Measurements from ENCODE around the gene PTPRN2.

The PTPRN2 gene

GRCh38 chr7:158248816-158249215 is 338.8 kb downstream of the PTPRN2 start:
- Histone ChIP-seq H3K4me1 (ENCODE audit: insufficient read depth, low read length) (no peaks in the 10 kb centered on the region), H3K27ac (ENCODE audit: low read depth, low read length) (no peak overlapping the region), H3K36me3 (ENCODE audit: insufficient read depth, low read length) (no peaks in the 10 kb centered on the region), H3K27me3 (ENCODE audit: control insufficient read depth in 1 of 2, insufficient read depth in 2 of 2, low read length in 2 of 2) (no peaks in the 10 kb centered on the region), H3K4me3 (ENCODE audit: low read depth in 1 of 2, low read length in 2 of 2) (no peak overlapping the region), H3K9ac (ENCODE audit: low read length) (no peak overlapping the region), H3K9me3 (ENCODE audit: low read length) (no peaks in the 10 kb centered on the region)

GRCh38 chr7:158247758-158248487 is 339.7 kb downstream of the PTPRN2 start:
- H3K36me3 ChIP-seq (ENCODE audit: insufficient read depth, low read length) = no peaks in the 10 kb centered on the region
- no peak overlapping the region for H3K9ac ChIP-seq (ENCODE audit: low read length)
- no peak overlapping the region for H3K4me3 ChIP-seq (ENCODE audit: low read depth in 1 of 2, low read length in 2 of 2)
- no peak overlapping the region for H3K27ac ChIP-seq (ENCODE audit: low read depth, low read length)
- no peaks in the 10 kb centered on the region for H3K27me3 ChIP-seq (ENCODE audit: control insufficient read depth in 1 of 2, insufficient read depth in 2 of 2, low read length in 2 of 2)
- no peaks in the 10 kb centered on the region for H3K9me3 ChIP-seq (ENCODE audit: low read length)
- H3K4me1 ChIP-seq (ENCODE audit: insufficient read depth, low read length) = no peaks in the 10 kb centered on the region

GRCh38 chr7:158246960-158247673 is 340.5 kb downstream of the PTPRN2 start:
- Histone ChIP-seq H3K4me1 (ENCODE audit: insufficient read depth, low read length) (no peaks in the 10 kb centered on the region), H3K9ac (ENCODE audit: low read length) (no peak overlapping the region), H3K27ac (ENCODE audit: low read depth, low read length) (no peak overlapping the region), H3K9me3 (ENCODE audit: low read length) (no peaks in the 10 kb centered on the region), H3K4me3 (ENCODE audit: low read depth in 1 of 2, low read length in 2 of 2) (no peak overlapping the region), H3K27me3 (ENCODE audit: control insufficient read depth in 1 of 2, insufficient read depth in 2 of 2, low read length in 2 of 2) (no peaks in the 10 kb centered on the region), H3K36me3 (ENCODE audit: insufficient read depth, low read length) (no peaks in the 10 kb centered on the region)

- no peaks in the 10 kb centered on the region for H3K4me1 ChIP-seq (ENCODE audit: insufficient read depth, low read length)
These were observed 341.2 kb downstream of the PTPRN2 start for GRCh38 chr7:158246272-158246959.

GRCh38 chr7:158245724-158246041 is 341.9 kb downstream of the PTPRN2 start:
- no peaks in the 10 kb centered on the region for H3K27me3 ChIP-seq (ENCODE audit: control insufficient read depth in 1 of 2, insufficient read depth in 2 of 2, low read length in 2 of 2)
- no peak overlapping the region for H3K4me3 ChIP-seq (ENCODE audit: low read depth in 1 of 2, low read length in 2 of 2)
- H3K4me1 ChIP-seq (ENCODE audit: insufficient read depth, low read length) = no peaks in the 10 kb centered on the region
- no peaks in the 10 kb centered on the region for H3K9me3 ChIP-seq (ENCODE audit: low read length)
- H3K27ac ChIP-seq (ENCODE audit: low read depth, low read length) = no peak overlapping the region
- no peaks in the 10 kb centered on the region for H3K36me3 ChIP-seq (ENCODE audit: insufficient read depth, low read length)
- H3K9ac ChIP-seq (ENCODE audit: low read length) = no peak overlapping the region

More at GRCh38 chr7:158246272-158246959, 341.2 kb downstream of the PTPRN2 start:
- H3K9me3 ChIP-seq (ENCODE audit: low read length) = no peaks in the 10 kb centered on the region
- H3K36me3 ChIP-seq (ENCODE audit: insufficient read depth, low read length) = no peaks in the 10 kb centered on the region
- H3K27ac ChIP-seq (ENCODE audit: low read depth, low read length) = no peak overlapping the region
- no peak overlapping the region for H3K9ac ChIP-seq (ENCODE audit: low read length)
- no peak overlapping the region for H3K4me3 ChIP-seq (ENCODE audit: low read depth in 1 of 2, low read length in 2 of 2)
- H3K27me3 ChIP-seq (ENCODE audit: control insufficient read depth in 1 of 2, insufficient read depth in 2 of 2, low read length in 2 of 2) = no peaks in the 10 kb centered on the region

GRCh38 chr7:158244873-158245723 is 342.5 kb downstream of the PTPRN2 start:
- H3K4me1 ChIP-seq (ENCODE audit: insufficient read depth, low read length) = no peaks in the 10 kb centered on the region
- H3K27me3 ChIP-seq (ENCODE audit: control insufficient read depth in 1 of 2, insufficient read depth in 2 of 2, low read length in 2 of 2) = no peaks in the 10 kb centered on the region
- no peak overlapping the region for H3K27ac ChIP-seq (ENCODE audit: low read depth, low read length)
- H3K36me3 ChIP-seq (ENCODE audit: insufficient read depth, low read length) = no peaks in the 10 kb centered on the region
- no peak overlapping the region for H3K9ac ChIP-seq (ENCODE audit: low read length)
- no peak overlapping the region for H3K4me3 ChIP-seq (ENCODE audit: low read depth in 1 of 2, low read length in 2 of 2)
- H3K9me3 ChIP-seq (ENCODE audit: low read length) = no peaks in the 10 kb centered on the region

GRCh38 chr7:158244430-158244829 is 343.2 kb downstream of the PTPRN2 start:
- H3K4me1 ChIP-seq (ENCODE audit: insufficient read depth, low read length) = no peaks in the 10 kb centered on the region
- no peak overlapping the region for H3K4me3 ChIP-seq (ENCODE audit: low read depth in 1 of 2, low read length in 2 of 2)
- no peaks in the 10 kb centered on the region for H3K27me3 ChIP-seq (ENCODE audit: control insufficient read depth in 1 of 2, insufficient read depth in 2 of 2, low read length in 2 of 2)
- no peak overlapping the region for H3K9ac ChIP-seq (ENCODE audit: low read length)
- H3K9me3 ChIP-seq (ENCODE audit: low read length) = no peaks in the 10 kb centered on the region
- H3K27ac ChIP-seq (ENCODE audit: low read depth, low read length) = no peak overlapping the region
- H3K36me3 ChIP-seq (ENCODE audit: insufficient read depth, low read length) = no peaks in the 10 kb centered on the region

- Histone ChIP-seq H3K27me3 (ENCODE audit: control insufficient read depth in 1 of 2, insufficient read depth in 2 of 2, low read length in 2 of 2) (no peaks in the 10 kb centered on the region), H3K4me1 (ENCODE audit: insufficient read depth, low read length) (no peaks in the 10 kb centered on the region), H3K36me3 (ENCODE audit: insufficient read depth, low read length) (no peaks in the 10 kb centered on the region), H3K4me3 (ENCODE audit: low read depth in 1 of 2, low read length in 2 of 2) (no peak overlapping the region), H3K27ac (ENCODE audit: low read depth, low read length) (no peak overlapping the region), H3K9me3 (ENCODE audit: low read length) (no peaks in the 10 kb centered on the region), H3K9ac (ENCODE audit: low read length) (no peak overlapping the region)
These were observed 345.7 kb downstream of the PTPRN2 start for GRCh38 chr7:158241919-158242318.

- no peak overlapping the region for H3K4me3 ChIP-seq (ENCODE audit: low read depth in 1 of 2, low read length in 2 of 2)
- H3K9me3 ChIP-seq (ENCODE audit: low read length) = no peaks in the 10 kb centered on the region
- H3K27me3 ChIP-seq (ENCODE audit: control insufficient read depth in 1 of 2, insufficient read depth in 2 of 2, low read length in 2 of 2) = no peaks in the 10 kb centered on the region
- no peaks in the 10 kb centered on the region for H3K36me3 ChIP-seq (ENCODE audit: insufficient read depth, low read length)
- H3K9ac ChIP-seq (ENCODE audit: low read length) = no peak overlapping the region
- no peaks in the 10 kb centered on the region for H3K4me1 ChIP-seq (ENCODE audit: insufficient read depth, low read length)
- no peak overlapping the region for H3K27ac ChIP-seq (ENCODE audit: low read depth, low read length)
These were observed 346.8 kb downstream of the PTPRN2 start for GRCh38 chr7:158240801-158241200.

GRCh38 chr7:158239290-158239981 is 348.2 kb downstream of the PTPRN2 start:
- no peak overlapping the region for H3K4me3 ChIP-seq (ENCODE audit: low read depth in 1 of 2, low read length in 2 of 2)
- H3K27me3 ChIP-seq (ENCODE audit: control insufficient read depth in 1 of 2, insufficient read depth in 2 of 2, low read length in 2 of 2) = no peaks in the 10 kb centered on the region
- no peak overlapping the region for H3K9ac ChIP-seq (ENCODE audit: low read length)
- no peak overlapping the region for H3K27ac ChIP-seq (ENCODE audit: low read depth, low read length)
- H3K4me1 ChIP-seq (ENCODE audit: insufficient read depth, low read length) = no peaks in the 10 kb centered on the region
- no peaks in the 10 kb centered on the region for H3K9me3 ChIP-seq (ENCODE audit: low read length)
- H3K36me3 ChIP-seq (ENCODE audit: insufficient read depth, low read length) = no peaks in the 10 kb centered on the region

Data from muscle layer of colon (tissue), 2 donors.